K562 (cell line): Measurements from ENCODE around the gene MAP3K7. TPM values are rescaled to one million over a fixed set of nuclear protein-coding genes. Genes with fewer than 3 reads are reported as not detected.

ENCODE experiments used
- ARID1B ChIP-seq: fragments of 450-650 bp; IDR thresholded peaks from 2 replicates; pipeline ENCODE4 v1.6.1; 2016; ENCODE audit warnings: antibody characterized with exemption, mild to moderate bottlenecking, inconsistent platforms
- ATF3 ChIP-seq, 2 experiments: fragments of 450-650 bp in 1 of 2; sonication (generic) in 1 of 2; formaldehyde crosslinking in 1 of 2; IDR thresholded peaks in 1 of 2; conservative IDR thresholded peaks in 1 of 2; 2 replicates each; pipeline versions ENCODE4 v1.6.1 to v1.8.1; 2016 to 2023; ENCODE audit warnings: mild to moderate bottlenecking in 2 of 2, moderate library complexity in 2 of 2, inconsistent platforms in 1 of 2, missing genetic modification reagents in 1 of 2
- ATF4 ChIP-seq: fragments of 450-650 bp; formaldehyde crosslinking; IDR thresholded peaks from 2 replicates; pipeline ENCODE4 v1.4.0; 2022; ENCODE audit warnings: mild to moderate bottlenecking, moderate library complexity
- CAMTA2 ChIP-seq: fragments of 250-450 bp; sonication (Bioruptor Pico); conservative IDR thresholded peaks from 2 replicates; pipeline ENCODE4 v1.5.1; 2022
- CXXC5 ChIP-seq: fragments of 250-450 bp; sonication (Bioruptor Pico); IDR thresholded peaks from 2 replicates; pipeline ENCODE4 v1.8.0; 2022; ENCODE audit warnings: inconsistent platforms, mild to moderate bottlenecking, moderate library complexity
- DIDO1 ChIP-seq: fragments of 450-650 bp; IDR thresholded peaks from 2 replicates; pipeline ENCODE4 v1.6.1; 2016; ENCODE audit warnings: low read depth, missing biosample characterization, missing genetic modification characterization
- FOSL1 ChIP-seq: fragments of 200-800 bp; sonication (Bioruptor generic); conservative IDR thresholded peaks from 2 replicates; pipeline ENCODE4 v1.6.1; 2016; ENCODE audit warnings: missing genetic modification characterization, missing compliant biosample characterization
- FOXP4 ChIP-seq: sonication (generic); formaldehyde crosslinking; IDR thresholded peaks from 2 replicates; pipeline ENCODE4 v1.8.0; 2022; ENCODE audit warnings: mild to moderate bottlenecking, missing genetic modification reagents, borderline replicate concordance
- GATAD2B ChIP-seq: fragments of 450-650 bp; IDR thresholded peaks from 2 replicates; pipeline ENCODE4 v1.6.1; 2017; ENCODE audit warnings: mild to moderate bottlenecking, borderline replicate concordance
- GTF3C2 ChIP-seq: IDR thresholded peaks from 3 replicates; pipeline ENCODE4 v1.6.1; 2011; ENCODE audit warnings: borderline replicate concordance, mild to moderate bottlenecking, moderate library complexity; ENCODE audit not compliant: insufficient read length; ENCODE audit errors: extremely low read depth
- L3MBTL2 ChIP-seq: fragments of 450-650 bp; IDR thresholded peaks from 2 replicates; pipeline ENCODE4 v1.6.1; 2016; ENCODE audit warnings: mild to moderate bottlenecking, moderate library complexity
- MAX ChIP-seq: sonication (generic); formaldehyde crosslinking; IDR thresholded peaks from 2 replicates; pipeline ENCODE4 v1.9.0; 2022; ENCODE audit warnings: mild to moderate bottlenecking, missing genetic modification reagents
- MXI1 ChIP-seq: IDR thresholded peaks from 2 replicates; pipeline ENCODE4 v1.6.1; 2011; ENCODE audit warnings: low read depth, mild to moderate bottlenecking, improper control_type of control experiment, low read length
- NR2C1 ChIP-seq, 2 experiments: fragments of 450-650 bp; IDR thresholded peaks; 2 replicates each; pipeline ENCODE4 v1.6.1; 2017; ENCODE audit warnings: mild to moderate bottlenecking in 2 of 2, antibody characterized with exemption in 1 of 2, inconsistent platforms in 1 of 2, missing compliant biosample characterization in 1 of 2, missing genetic modification characterization in 1 of 2
- PTRF ChIP-seq: fragments of 450-650 bp; IDR thresholded peaks from 2 replicates; pipeline ENCODE4 v1.6.1; 2016; ENCODE audit warnings: mild to moderate bottlenecking, missing genetic modification characterization, missing compliant biosample characterization
- RBM15 ChIP-seq: fragments of 200-400 bp; formaldehyde crosslinking; IDR thresholded peaks from 2 replicates; pipeline ENCODE4 v1.6.1; 2018; ENCODE audit warnings: mild to moderate bottlenecking, low read length, moderate library complexity; ENCODE audit not compliant: insufficient read depth
- SIN3B ChIP-seq: fragments of 450-650 bp; IDR thresholded peaks from 2 replicates; pipeline ENCODE4 v1.6.1; 2017; ENCODE audit warnings: low read depth, mild to moderate bottlenecking, moderate library complexity
- SMAD4 ChIP-seq: fragments of 250-450 bp; sonication (Bioruptor Pico); conservative IDR thresholded peaks from 2 replicates; pipeline ENCODE4 v1.8.0; 2021; ENCODE audit warnings: inconsistent platforms, mild to moderate bottlenecking, moderate library complexity
- TEAD1 ChIP-seq, 2 experiments: fragments of 450-650 bp in 1 of 2; sonication (generic) in 1 of 2; formaldehyde crosslinking; IDR thresholded peaks; 2 replicates each; pipeline versions ENCODE4 v1.4.0 to v1.8.0; 2020 to 2022; ENCODE audit warnings: mild to moderate bottlenecking in 2 of 2, missing genetic modification reagents in 1 of 2
- THRAP3 ChIP-seq: fragments of 450-650 bp; IDR thresholded peaks from 2 replicates; pipeline ENCODE4 v1.6.1; 2016; ENCODE audit warnings: mild to moderate bottlenecking, inconsistent platforms, borderline replicate concordance
- XRCC5 ChIP-seq: fragments of 200-400 bp; formaldehyde crosslinking; IDR thresholded peaks from 2 replicates; pipeline ENCODE4 v1.6.1; 2017; ENCODE audit warnings: low read depth, mild to moderate bottlenecking, low read length
- polyA plus RNA-seq, 8 experiments: library from polyadenylated mRNA; depleted of rRNA in 4 of 8; stranded (reverse) in 5 of 8; unstranded in 3 of 8; fragments of >200 nt; fragmentation: Nextera tagmentation in 2 of 8; fragmentation: Illumina TruSeq in 1 of 8; extraction: Ambion mirVana in 2 of 8; extraction: Trizol in 1 of 8; gene quantifications; 2 replicates each; pipeline versions ENCODE4 v1.2.1 to v1.2.3, GENCODE V29; 2011 to 2014; ENCODE audit warnings: inconsistent platforms in 1 of 8, missing spikeins in 1 of 8
- total RNA-seq, 7 experiments: library from RNA; depleted of rRNA in 6 of 7; stranded (reverse); fragments of >200 nt in 6 of 7; fragmentation: Illumina TruSeq in 2 of 7; extraction: Trizol in 2 of 7; gene quantifications; 2 replicates each; pipeline versions ENCODE4 v1.2.1 to v1.2.3, GENCODE V29; 2011 to 2021; ENCODE audit warnings: low replicate concordance in 1 of 7

MAP3K7 gene
- total and polyA plus RNA-seq, 9 of the 15 experiments (the other 6 are each of a cell fraction or from before 2014, with no cell fraction given): 13.4 to 60.9 (median 34.8) TPM

GRCh38 chr6:90596967-90597539 lies 10.2 kb upstream of the MAP3K7 start (continued):
- TF ChIP-seq SMAD4 (CRISPR knock-in tag) (0 out of 2 replicates have a peak, but pooled peaks have one; percentile 36), GATAD2B (no peak), XRCC5 (no peak), RBM15 (no peak), FOSL1 (tag) (peak; percentile 83), ATF4 (CRISPR knock-in tag) (no peak), DIDO1 (tag) (no peak), PTRF (tag) (no peak), SIN3B (no peak), CAMTA2 (CRISPR knock-in tag) (no peak), TEAD1 (CRISPR knock-in tag; IDR thresholded peaks at IDR 0.05) (0 out of 4 replicates have a peak, but pooled peaks of 1 of the 2 experiments have one; percentile 12), L3MBTL2 (no peak), MAX (no peak), CXXC5 (CRISPR knock-in tag) (no peak), MXI1 (no peak), ARID1B (peak; percentile 70), ATF3 (IDR thresholded peaks at IDR 0.05) (peak; percentile 50; the same call in 1 of the 2 replicates), ATF3 (CRISPR knock-in tag; conservative IDR thresholded peaks at IDR 0.05) (no peak), NR2C1 (IDR thresholded peaks at IDR 0.05) (no peak), NR2C1 (tag; IDR thresholded peaks at IDR 0.05) (no peak), FOXP4 (CRISPR knock-in tag) (no peak), GTF3C2 (no peak), THRAP3 (no peak)
